ENCODE data around the gene DPM1.
A peak's percentile ranks its signal among the peaks of the same experiment; 100 is the strongest.

Gene DPM1

GRCh38 chr20:50957798-50958614 is at the start of gene DPM1:
Gene DPM1, minus strand, starts transcription at chr20:50958532. Its CDS starts 9 bp downstream, at chr20:50958523.
- peak in 1 of 2 experiments; percentile 72 for DNase-seq (ENCODE audit: low read depth in 2 of 2)

- no peak for DNase-seq (ENCODE audit: low read depth in 2 of 2)
Observed at GRCh38 chr20:51005214-51005613, 46.9 kb upstream of the DPM1 start.

DNA sequence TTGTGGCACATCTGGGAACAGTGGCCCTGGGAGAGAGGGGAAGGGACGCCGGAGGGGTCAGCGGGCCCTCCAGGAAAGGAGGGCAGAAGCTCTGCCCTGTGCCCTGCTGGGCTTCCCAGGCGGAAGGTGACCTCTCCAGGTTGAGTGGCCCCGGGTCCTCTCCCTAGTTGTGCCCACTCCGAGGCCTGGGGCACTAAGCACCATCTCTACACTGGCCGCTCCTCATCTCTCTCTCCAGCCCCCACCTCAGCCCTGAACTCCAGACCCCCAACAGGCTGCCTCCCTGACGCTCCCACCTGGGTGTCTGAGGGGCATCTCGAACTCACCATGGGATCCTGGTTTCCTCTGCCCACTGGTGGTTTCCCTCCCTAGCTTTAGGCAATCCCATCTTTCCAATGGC is 46.4 kb upstream of the DPM1 start:
- no peak for DNase-seq (ENCODE audit: low read depth in 2 of 2)

DNA sequence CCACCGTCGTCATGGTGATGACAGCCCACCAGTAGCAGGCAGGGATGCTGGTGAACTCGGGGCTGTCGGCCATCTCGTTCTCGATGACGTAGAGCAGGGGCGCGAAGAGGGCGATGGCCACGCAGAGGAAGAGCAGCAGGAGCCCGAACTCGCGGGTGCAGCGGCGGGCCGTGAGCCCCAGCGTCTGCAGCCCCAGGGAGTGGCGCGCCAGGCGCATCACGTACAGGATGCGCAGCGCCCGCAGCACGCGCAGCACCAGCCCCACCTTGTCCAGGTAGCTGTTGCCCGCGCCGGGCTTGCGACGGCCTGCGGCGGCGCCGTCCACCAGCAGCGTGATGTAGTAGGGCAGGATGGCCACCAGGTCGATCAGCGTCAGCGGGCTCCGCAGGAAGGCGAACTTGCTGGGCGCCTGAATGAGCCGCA is 46.0 kb upstream of the DPM1 start:
- DNase-seq (ENCODE audit: low read depth in 2 of 2), result no peak

DNA sequence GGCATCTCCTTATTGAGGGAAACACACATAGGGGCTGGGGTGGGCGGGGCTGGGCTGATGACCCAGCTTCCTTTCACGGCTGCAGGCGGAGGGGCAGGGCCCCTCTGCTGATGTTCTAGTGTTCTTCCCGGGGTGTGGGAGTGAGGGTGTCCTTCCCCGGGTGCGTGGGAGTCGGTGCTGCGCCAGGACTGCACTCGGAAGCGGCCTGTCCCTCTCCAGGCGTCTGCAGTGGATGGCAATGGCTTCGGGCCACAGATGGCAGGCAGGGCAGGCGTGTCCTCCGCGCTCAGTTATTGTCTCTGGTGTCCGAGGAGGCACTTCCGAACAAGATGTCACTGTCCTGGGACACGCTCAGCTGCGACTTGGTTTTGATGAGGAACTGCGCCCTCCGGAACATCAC is 45.4 kb upstream of the DPM1 start:
- no peak for DNase-seq (ENCODE audit: low read depth in 2 of 2)

DNA sequence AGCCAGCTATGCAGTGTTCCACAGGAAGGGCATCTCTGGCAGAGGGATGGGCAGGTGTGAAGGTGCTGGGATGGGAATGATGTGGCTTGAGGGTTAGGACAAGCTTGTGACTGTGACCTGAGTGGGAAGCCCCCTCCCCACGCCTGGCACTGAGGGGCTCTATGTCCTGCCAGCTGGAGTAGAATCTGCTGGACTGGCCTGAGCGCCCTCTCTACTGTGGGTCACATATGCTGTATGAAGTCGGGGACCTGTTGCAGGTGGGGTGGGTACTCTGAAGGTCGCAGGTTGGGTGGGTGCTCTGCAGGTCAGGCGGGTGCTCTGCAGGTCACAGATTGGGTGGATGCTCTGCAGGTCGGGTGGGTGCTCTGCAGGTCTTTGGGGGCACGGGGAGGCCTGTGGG is 44.3 kb upstream of the DPM1 start:
- no peak for DNase-seq (ENCODE audit: low read depth in 2 of 2)

GRCh38 chr20:51001430-51002265 is 43.3 kb upstream of the DPM1 start:
- no peak for DNase-seq (ENCODE audit: low read depth in 2 of 2)

DNA sequence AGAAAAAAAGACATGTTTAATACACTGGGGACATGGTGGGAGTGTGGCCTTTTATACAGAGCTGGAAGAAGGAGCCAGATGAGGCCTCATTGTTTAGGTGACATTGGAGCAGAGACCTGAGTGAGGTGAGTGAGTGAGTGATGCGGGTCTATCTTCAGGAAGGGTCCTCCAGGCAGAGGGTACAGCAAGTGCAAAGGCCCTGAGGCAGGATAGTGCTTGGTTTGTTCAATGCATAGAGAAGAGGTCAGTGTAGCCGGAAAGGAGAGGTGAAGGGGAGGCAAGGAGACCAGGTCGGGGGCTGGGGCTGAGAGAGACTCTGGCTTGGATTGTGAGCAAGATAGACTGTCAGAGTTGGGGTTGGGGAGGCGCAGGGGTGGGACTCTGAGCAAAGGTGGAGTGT is 41.0 kb upstream of the DPM1 start:
- DNase-seq (ENCODE audit: low read depth in 2 of 2), result no peak

DNA sequence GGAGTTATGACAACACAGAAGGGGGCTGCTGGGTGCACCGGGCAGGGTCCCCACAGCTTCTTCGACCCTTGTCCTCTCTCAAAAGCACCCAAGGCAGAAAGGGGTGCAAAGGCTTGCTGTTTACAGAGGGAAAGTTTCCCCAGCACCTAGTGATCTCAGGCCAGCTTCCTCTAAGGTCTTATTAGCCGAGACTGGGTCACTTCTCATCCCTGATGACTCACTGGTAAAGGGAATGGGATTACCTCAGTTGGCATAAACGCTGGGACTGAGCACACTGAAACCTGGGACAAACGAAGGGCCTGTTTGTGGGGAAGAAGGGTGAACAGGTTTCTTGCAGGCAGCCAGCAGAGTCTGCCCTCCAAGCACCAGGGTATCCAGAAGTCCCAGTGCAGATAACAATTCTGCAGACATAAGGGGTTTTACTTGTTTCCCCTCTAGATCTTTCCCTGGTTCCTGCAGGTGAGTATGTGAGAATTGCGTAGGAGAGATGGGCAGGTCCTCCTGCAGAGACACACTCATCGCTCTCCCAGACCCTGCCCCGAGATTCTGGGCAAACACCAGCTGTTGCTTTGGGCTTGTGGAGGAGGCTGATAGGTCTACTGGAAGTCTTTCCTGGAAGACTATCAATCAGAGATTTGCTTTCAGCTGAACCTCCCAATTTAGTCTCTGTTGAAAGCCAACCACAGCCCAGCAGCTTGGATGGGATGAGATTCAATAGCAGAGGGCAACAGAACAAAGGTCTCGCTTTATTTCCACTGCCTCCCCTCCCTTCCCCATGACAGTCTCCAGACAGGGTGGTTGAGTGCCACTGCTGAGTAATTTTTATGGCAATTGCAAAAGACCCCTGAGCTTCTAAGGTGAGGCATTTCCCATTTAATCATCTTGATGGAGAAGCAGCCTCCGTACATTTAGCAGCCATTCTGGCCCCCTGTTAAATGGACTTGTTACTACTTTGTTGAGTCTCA is 38.9 kb upstream of the DPM1 start:
- DNase-seq (ENCODE audit: low read depth in 2 of 2), result no peak

DNA sequence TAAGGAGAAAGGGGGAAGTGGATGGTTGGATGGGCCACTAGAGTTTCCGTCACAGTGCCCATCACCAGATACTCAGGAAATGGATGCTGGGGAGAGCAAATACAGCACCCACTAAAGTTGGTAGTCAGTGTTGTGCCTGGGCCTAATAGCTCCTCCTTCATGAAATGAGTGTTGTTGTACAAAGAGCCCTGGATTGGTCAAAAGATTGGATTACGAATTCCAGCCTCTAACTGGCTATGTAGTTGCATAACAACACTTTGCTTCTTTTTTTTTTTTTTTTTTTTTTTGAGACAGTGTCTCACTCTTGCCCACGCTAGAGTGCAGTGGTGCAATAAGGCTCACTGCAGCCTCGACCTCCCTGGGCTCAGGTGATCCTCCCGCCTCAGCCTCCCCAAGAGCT is 37.2 kb upstream of the DPM1 start:
- DNase-seq (ENCODE audit: low read depth in 2 of 2), result no peak

DNA sequence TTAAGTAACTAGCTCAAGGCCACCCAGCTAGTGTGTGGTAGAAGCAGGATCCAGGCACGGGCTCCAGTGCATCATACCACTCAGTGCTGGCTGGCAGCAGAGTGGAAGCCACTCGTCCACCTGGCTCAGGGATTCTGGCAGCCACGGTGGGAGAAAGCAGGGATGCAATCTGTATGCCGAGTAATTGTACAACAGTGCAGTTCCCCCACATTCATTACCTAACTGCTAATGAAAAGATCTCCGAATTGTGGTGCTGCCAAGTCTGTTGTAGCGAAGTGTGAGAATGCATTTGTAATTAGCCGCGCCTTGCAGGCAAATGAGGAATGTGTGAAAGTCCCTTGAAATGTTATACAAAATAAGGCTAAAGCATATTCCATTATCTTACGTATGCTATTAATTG is 35.5 kb upstream of the DPM1 start:
- DNase-seq (ENCODE audit: low read depth in 2 of 2), result no peak

- DNase-seq (ENCODE audit: low read depth in 2 of 2), result peak; percentile 43 to 44
Observed at GRCh38 chr20:50992733-50993457, 34.6 kb upstream of the DPM1 start.

GRCh38 chr20:50992336-50992732 is 34.0 kb upstream of the DPM1 start:
- no peak for DNase-seq (ENCODE audit: low read depth in 2 of 2)

GRCh38 chr20:50991076-50991475 is 32.7 kb upstream of the DPM1 start:
- no peak for DNase-seq (ENCODE audit: low read depth in 2 of 2)

- peak; percentile 62 to 63 for DNase-seq (ENCODE audit: low read depth in 2 of 2)
Observed at GRCh38 chr20:50987493-50988210, 29.3 kb upstream of the DPM1 start.

DNA sequence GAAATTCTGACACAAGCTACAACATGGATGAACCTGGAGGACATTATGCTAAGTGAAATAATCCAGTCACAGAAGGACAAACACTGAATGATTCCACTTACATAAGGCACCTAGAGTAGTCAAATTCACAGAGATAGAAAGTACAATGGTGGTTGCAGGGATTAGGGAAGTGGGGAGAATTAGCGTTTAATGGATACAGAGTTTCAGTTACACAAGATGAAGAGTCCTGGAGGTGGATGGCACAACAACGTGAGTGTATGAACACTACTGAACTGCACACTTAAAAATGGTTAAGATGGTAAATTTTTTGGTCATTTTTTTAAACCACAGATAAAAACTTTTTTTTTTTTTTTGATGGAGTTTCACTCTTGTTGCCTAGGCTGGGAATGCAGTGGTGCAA is 25.0 kb upstream of the DPM1 start:
- DNase-seq (ENCODE audit: low read depth in 2 of 2), result no peak

DNA sequence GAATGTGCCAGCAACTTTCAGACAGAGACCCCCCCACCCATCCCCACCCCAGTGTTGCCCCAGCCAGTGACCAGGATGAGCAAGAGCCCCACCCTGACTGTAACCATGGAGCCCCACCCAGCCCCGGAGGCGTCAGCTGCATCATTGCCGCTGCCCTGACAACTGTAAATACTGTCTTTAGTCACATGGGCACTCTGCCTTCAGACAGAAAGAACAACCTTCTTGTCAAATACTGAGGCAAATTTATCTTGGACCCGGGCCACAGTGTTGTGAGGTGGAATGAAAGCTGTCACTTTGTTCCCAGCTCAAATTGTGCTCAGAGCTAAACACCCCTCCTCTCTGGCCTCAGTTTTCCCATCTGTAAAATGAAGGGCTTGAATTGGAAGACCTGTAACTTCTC is 24.0 kb upstream of the DPM1 start:
- DNase-seq (ENCODE audit: low read depth in 2 of 2), result no peak

GRCh38 chr20:50981714-50982048 is 23.3 kb upstream of the DPM1 start:
- DNase-seq (ENCODE audit: low read depth in 2 of 2), result no peak

- peak in 1 of 2 experiments; percentile 30 for DNase-seq (ENCODE audit: low read depth in 2 of 2)
Observed at GRCh38 chr20:50980851-50981713, 22.8 kb upstream of the DPM1 start.

All from fibroblast of skin of left biceps (primary cell).